ENCODE measurements around the gene PLD4. TPM values are rescaled to one million over a fixed set of nuclear protein-coding genes. Genes with fewer than 3 reads are reported as not detected.

Gene PLD4
- polyA plus RNA-seq, 3 donors, result 12.2 to 15.5 (median 15.1) TPM

DNA sequence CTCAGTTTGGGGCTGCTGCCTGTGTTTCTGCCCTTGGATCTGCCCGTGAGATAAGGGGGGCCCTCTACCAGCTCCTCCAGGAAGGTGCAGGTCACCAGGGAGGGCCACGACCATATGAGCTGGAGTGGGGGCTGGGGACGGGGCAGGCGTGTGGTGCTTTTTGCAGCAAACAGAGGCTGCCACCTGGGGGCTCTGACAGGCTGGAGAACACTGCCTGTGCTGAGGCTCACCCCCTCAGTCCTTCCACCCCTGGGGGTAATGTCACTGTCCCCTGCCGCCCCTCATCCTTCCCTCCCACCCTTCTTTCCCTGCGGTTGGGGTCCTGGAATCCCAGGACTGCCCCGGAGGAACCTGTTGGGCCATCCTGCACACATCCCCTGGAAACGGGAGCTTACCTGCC, 3.2 kb downstream of the PLD4 start:
- Histone ChIP-seq H3K27ac (ENCODE audit: low read depth in 1 of 2, low read length in 2 of 2) (no peak overlapping the region), H3K9ac (ENCODE audit: insufficient read depth, low read length, poor library complexity, severe bottlenecking) (no peak overlapping the region), H2AFZ (ENCODE audit: insufficient read depth, low read depth, low read length, poor library complexity, severe bottlenecking) (no peak overlapping the region), H3K79me2 (ENCODE audit: insufficient read depth, low read length) (peaks cover 20% of the 10 kb centered on the region), H3K4me2 (replicated peaks; ENCODE audit: extremely low read depth, low read length, poor library complexity, severe bottlenecking) (no peak overlapping the region), H4K20me1 (ENCODE audit: insufficient read depth, low read length) (no peaks in the 10 kb centered on the region), H3K4me1 (ENCODE audit: control insufficient read depth in 1 of 2, insufficient read depth in 2 of 2, low read length in 2 of 2) (peaks cover 39 to 48% of the 10 kb centered on the region in 2 donors), H3K9me3 (replicated peaks in 1 of 2; ENCODE audit: control insufficient read depth in 1 of 2, insufficient read depth in 1 of 2, low read length in 2 of 2) (peaks cover 0 to 5% of the 10 kb centered on the region in 2 donors), H3K27me3 (ENCODE audit: control insufficient read depth in 2 of 2, insufficient read depth in 2 of 2, low read length in 2 of 2) (no peaks in the 10 kb centered on the region), H3K4me3 (replicated peaks in 1 of 3; ENCODE audit: low read depth in 2 of 3, low read length in 3 of 3) (no peak overlapping the region), H3K36me3 (replicated peaks in 1 of 2; ENCODE audit: control insufficient read depth in 1 of 2, insufficient read depth in 2 of 2, low read length in 2 of 2) (peaks cover 0 to 4% of the 10 kb centered on the region in 2 donors)
- H3K27me3 Mint-ChIP-seq (ENCODE audit: low read depth in 3 of 3), result no peaks in the 10 kb centered on the region
- H3K4me3 Mint-ChIP-seq, result no peak overlapping the region
- peaks cover 1 to 4% of the 10 kb centered on the region in 2 donors for H3K36me3 Mint-ChIP-seq
- TF ChIP-seq, protein P1, sequence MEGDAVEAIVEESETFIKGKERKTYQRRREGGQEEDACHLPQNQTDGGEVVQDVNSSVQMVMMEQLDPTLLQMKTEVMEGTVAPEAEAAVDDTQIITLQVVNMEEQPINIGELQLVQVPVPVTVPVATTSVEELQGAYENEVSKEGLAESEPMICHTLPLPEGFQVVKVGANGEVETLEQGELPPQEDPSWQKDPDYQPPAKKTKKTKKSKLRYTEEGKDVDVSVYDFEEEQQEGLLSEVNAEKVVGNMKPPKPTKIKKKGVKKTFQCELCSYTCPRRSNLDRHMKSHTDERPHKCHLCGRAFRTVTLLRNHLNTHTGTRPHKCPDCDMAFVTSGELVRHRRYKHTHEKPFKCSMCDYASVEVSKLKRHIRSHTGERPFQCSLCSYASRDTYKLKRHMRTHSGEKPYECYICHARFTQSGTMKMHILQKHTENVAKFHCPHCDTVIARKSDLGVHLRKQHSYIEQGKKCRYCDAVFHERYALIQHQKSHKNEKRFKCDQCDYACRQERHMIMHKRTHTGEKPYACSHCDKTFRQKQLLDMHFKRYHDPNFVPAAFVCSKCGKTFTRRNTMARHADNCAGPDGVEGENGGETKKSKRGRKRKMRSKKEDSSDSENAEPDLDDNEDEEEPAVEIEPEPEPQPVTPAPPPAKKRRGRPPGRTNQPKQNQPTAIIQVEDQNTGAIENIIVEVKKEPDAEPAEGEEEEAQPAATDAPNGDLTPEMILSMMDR (IDR thresholded peaks at IDR 0.05), result no peak
- H3K27ac Mint-ChIP-seq, result no peak overlapping the region
- peaks cover 39% of the 10 kb centered on the region for H3K4me1 Mint-ChIP-seq
- 92% methylated on average over 6 of the region's 8 CpGs for WGBS (ENCODE audit: insufficient coverage)
- DNase-seq, result peak in 1 of 3 donors; percentile 2
- intact Hi-C loops (cut with micrococcal nuclease), result no loop called here
- H3K9me3 Mint-ChIP-seq, result peaks cover 4 to 7% (median 6%) of the 10 kb centered on the region in 7 donors

DNA sequence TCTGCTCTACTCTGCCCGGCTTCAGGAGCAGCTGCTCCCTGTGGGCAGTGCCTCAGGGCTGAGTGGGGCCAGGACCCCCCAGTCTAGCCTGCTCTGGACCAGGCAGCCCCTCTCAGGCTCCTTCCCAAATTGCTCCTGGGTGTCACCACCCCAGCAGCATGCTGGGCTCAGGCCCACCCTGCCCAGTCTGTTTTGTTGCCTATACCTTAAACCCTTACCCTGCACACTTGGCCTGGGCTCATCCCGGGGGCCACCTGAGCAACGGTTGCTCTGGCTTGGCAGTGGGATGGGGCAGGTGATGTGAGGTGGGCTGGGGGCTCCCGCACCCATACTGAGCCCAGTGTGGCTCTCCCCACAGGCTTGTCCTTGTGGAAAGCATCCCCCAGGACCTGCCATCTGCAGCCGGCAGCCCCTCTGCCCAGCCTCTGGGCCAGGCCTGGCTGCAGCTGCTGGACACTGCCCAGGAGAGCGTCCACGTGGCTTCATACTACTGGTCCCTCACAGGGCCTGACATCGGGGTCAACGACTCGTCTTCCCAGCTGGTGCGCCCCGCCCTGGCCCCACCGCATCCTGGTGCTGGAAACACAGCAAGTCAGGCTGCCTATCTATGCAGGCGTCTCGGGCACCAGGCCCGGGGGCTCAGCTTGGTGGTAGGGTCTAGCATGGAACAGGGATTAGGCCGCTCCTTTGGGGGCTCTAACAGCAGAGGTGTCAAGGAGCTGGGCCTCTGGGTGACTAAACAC, 3.9 kb downstream of the PLD4 start:
- DNase-seq, result no peak
- 97% methylated on average over 13 of the region's 17 CpGs for WGBS (ENCODE audit: insufficient coverage)
- Mint-ChIP-seq H3K4me3 (no peak overlapping the region), H3K27me3 (ENCODE audit: low read depth in 3 of 3) (no peaks in the 10 kb centered on the region), H3K9me3 (peaks cover 4 to 7% (median 6%) of the 10 kb centered on the region in 7 donors), H3K4me1 (peaks cover 38% of the 10 kb centered on the region), H3K36me3 (peaks cover 1 to 4% of the 10 kb centered on the region in 2 donors), H3K27ac (peak overlapping the region in 1 of 7 donors; percentile 40)
- H3K9ac ChIP-seq (ENCODE audit: insufficient read depth, low read length, poor library complexity, severe bottlenecking), result no peak overlapping the region
- H3K4me2 ChIP-seq (replicated peaks; ENCODE audit: extremely low read depth, low read length, poor library complexity, severe bottlenecking), result no peak overlapping the region
- no peak overlapping the region for H3K4me3 ChIP-seq (replicated peaks in 1 of 3; ENCODE audit: low read depth in 2 of 3, low read length in 3 of 3)
- H3K27ac ChIP-seq (ENCODE audit: low read depth in 1 of 2, low read length in 2 of 2), result no peak overlapping the region
- H3K36me3 ChIP-seq (replicated peaks in 1 of 2; ENCODE audit: control insufficient read depth in 1 of 2, insufficient read depth in 2 of 2, low read length in 2 of 2), result peaks cover 0 to 4% of the 10 kb centered on the region in 2 donors
- H4K20me1 ChIP-seq (ENCODE audit: insufficient read depth, low read length), result no peaks in the 10 kb centered on the region
- H3K27me3 ChIP-seq (ENCODE audit: control insufficient read depth in 2 of 2, insufficient read depth in 2 of 2, low read length in 2 of 2), result no peaks in the 10 kb centered on the region
- peaks cover 20% of the 10 kb centered on the region for H3K79me2 ChIP-seq (ENCODE audit: insufficient read depth, low read length)
- TF ChIP-seq, protein P1 (IDR thresholded peaks at IDR 0.05), result no peak
- H2AFZ ChIP-seq (ENCODE audit: insufficient read depth, low read depth, low read length, poor library complexity, severe bottlenecking), result no peak overlapping the region
- H3K4me1 ChIP-seq (ENCODE audit: control insufficient read depth in 1 of 2, insufficient read depth in 2 of 2, low read length in 2 of 2), result peaks cover 41 to 50% of the 10 kb centered on the region in 2 donors
- H3K9me3 ChIP-seq (replicated peaks in 1 of 2; ENCODE audit: control insufficient read depth in 1 of 2, insufficient read depth in 1 of 2, low read length in 2 of 2), result peaks cover 0 to 5% of the 10 kb centered on the region in 2 donors
- intact Hi-C loops (cut with micrococcal nuclease), result no loop called here
